CD4-positive, alpha-beta T cell treated with Interleukin-4 for 4 hours (primary cell): ENCODE results near the gene APBB1.
"Not testable (repeated sequence)": the region's sequence is repeated elsewhere in the genome, so short reads cannot be mapped to it uniquely, and the experiment has no call there.

Experiments used
- DNase-seq: peaks from one replicate; pipeline ENCODE4 v3.0.0-alpha.2; 2020

The APBB1 gene

DNA sequence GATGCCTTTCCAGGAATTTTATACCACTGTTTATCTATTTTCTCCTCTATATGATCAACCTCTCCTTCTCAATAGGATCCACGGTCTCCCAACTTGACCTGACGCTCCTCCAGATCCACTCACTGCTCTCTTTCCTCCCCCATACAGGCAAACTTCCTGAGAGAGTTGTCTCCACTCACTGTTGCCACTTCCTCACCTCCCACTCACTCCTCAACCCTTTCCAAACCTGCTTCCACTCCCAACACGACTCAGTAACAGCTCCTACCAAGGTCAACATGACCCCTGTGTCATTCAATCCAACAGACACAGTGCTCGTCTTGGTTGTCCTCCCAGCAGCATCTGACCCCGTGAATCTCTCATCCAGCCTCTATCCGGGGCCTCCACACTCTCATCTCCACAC, 3.1 kb downstream of the APBB1 start:
- DNase-seq, result no peak

DNA sequence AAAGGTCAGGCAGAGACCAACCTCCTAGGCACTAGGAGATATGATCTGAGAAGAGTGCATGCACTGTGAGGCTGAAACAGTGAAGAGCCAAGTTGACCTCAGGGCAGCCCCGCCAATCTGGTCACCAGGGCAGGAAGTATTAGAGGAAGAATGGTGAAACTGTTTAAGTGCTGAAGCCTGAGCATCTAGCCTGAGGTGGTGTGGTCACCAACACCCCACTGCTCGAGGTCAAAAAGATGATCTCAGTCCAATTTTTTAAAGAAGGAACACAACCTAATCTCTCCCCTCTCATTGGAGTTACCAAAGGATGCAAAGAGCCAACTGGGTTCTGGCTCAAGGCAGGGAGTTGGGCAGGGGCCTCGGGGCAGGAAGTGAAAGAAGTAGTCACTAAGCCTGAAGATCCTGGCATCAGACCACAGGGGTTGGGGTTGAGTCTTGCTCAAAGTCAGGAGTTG, 4.0 kb downstream of the APBB1 start:
- peak; percentile 14 for DNase-seq

DNA sequence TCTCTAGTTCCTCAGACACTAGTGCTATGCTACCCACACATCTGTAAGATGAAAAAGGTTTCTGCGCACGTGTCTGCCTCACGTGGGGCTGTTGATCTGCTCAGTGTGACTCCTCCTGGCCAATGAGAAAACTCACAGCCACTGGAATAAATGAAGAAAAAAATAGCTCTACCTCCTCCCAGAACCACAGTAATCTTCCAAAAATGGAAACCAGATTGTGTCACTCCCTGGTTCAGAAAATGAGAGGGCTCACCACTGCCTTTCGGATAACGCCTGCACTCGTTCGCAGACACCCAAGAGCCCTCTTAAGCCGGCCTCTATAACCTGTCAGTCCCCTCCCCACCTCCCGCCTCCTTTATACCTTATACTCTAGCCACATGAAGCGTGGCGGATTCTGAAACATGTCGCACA, 5.1 kb downstream of the APBB1 start:
- DNase-seq, result peak; percentile 60

DNA sequence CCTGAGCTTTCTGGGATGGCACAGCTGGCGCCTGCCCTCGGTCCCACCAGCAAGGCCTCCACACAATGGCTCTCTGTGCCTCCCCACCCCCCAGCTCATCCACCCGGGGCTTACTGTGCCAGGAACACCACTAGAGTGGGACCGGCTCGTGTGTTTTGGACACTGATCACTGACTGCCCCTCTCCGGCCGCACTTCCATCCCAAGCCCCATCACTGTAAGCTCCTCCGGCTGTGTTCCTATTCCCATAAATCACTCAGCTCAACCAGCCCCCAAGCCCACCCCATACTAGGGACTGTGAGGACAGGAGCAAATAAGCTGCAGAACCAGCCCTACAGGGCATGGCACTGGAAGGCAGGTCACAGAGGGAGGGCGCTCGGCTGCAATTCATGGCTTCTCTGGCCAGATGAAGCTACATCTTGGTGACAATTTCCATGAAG, 7.3 kb downstream of the APBB1 start:
- DNase-seq, result no peak

DNA sequence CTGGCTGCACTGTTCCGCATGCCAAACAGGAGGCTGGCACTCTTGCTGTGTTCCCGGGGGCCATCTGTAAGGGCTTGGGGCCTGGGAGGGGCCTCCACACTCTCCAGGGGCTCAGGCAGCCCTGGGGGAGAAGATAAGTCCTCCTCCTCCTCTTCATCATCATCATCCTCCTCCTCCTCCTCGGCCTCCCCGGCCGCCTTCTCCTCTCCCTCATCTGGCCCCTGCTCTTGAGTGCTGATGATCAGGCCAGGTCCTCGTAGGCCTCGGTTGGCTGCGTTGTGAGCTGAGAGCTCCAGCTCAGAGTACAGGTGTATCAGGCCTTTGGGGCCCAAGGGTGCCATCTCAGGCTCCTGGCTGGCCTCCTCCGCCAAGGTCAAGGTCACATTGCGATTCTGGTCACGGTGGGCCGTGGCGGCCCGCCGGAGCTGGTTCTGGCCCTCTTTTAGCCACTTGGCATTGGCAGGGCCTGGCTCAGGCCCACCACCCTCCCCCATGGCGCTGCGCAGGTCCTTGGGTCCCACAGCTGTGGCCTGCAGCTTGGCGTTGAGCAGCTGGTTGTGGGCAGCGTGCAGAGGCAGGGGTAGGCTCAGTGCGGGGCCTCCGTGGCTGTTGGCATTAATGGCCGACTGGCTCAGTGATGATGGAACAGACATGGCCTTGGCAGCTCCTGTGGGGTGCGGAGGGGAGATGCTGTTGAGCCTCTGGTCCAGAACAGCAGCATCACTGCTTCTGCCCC, 8.0 kb downstream of the APBB1 start:
- no peak for DNase-seq

DNA sequence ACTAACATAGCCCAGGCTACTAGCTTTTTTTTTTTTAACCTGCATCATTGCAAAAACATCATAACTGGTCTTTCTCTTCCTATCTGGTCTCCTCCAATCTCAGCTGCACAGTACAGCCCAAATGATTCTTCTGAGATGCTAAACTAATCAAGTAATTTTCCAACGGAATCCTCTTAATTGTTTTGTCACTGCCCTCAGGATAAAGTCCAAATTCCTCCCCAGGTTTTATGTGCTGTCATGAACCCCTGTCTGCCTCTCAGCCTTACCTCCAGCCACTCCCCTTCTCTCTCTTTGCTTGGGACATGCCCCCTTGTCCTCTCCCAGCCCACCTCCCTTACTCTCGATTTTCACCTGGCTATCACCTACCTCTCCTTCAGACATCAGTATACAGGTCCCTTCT, 12.5 kb downstream of the APBB1 start:
- no peak for DNase-seq

DNA sequence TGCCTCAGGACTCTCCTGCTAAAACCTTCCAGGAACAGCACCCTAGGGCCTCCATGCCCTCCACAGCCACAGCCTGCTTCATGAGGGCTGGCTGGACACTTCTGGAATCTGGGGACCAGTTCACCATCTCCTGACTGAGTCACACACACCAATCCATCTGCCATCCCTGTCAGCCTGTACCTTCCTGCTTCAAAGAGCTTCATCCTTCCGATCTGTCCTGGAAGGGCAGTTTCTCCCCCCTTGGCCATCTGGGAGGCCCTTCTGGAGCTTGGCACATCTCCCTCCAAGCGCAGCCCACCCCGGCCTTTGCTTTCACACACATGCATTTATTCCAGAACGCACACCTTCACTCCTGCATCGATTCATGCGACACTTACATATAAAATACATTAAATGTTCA, 13.0 kb downstream of the APBB1 start:
- no peak for DNase-seq

DNA sequence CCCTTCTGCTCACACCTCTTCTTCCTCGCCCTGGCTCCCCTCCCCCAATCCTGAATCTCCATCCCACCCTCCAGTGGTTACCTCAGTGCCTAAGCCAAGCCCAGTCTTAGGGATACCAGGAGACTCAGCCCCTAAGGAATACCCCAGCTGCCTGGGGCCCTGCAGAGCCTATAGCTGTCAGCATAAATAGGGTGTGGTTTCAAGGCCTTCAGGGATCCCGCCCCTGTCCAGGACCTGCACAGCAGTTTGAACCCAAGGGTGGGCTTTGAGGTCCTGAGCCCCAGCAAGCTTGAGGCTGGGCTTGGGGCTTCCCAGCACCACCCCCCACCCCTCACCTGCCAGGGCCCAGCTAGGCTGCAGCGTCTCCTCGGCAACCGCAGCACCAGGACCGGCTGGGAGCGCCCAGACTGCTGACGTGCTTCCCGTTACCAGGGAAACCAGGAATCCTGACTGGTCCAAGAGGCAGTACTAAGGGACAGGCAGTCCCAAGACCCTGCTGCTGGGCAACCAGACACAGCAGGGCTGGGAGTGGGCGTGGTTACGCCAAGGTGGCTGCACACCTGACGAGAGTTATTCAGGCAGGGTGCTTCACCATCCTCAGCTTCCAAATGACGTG, 13.7 kb downstream of the APBB1 start:
- no peak for DNase-seq

DNA sequence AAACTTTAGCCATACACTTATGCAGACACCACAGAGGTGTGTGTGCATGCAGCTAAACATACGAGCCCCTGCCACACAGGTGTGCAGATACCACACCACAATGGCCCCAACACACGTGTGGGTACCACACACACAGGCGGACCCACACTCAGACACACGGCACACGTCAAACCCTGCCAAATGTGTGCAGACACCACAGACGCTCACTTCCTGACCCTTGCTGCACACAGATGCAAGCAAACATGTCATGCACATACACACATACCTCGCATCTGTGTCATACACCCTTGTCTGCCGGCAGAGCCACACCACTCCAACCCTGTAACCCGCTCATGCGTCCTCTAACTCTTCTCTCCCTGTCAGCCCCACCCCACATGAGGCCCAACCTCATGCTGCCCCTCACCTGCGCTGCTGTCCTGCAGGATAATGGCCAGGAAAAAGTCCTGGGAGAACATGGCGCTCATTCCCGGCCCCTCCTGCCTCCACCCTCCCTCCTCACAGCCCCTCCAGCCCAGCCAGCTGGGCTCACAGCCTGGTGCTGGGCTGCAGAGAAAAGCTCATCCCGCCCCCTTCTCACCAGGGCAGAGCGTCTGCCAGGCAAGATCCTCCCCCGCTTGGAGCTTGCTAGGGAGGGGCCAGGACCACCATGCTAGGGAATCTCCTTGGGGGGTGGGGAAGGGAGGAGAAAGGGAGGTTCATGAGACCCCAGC, 14.4 kb downstream of the APBB1 start:
- DNase-seq, result peak; percentile 37

DNA sequence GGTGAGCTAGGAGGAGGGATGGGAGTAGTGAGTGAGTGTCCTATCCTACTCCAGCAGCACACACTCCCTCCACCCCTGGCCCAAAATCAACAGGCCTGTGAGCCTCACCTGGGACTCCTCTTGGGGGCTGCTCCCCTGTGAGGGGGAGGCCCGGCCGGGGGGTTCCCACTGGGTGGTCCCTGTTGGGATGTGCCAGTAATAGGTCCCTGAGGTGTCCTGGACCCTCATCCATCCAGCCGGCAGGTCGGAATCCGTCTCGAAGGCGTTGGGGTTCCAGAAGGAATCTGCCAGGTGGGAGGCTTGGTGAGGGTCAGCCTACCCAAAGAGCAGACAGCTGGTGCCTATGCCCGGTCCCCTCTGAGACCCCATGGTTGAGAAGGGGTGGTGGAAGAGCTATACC, 15.4 kb downstream of the APBB1 start:
- no peak for DNase-seq

DNA sequence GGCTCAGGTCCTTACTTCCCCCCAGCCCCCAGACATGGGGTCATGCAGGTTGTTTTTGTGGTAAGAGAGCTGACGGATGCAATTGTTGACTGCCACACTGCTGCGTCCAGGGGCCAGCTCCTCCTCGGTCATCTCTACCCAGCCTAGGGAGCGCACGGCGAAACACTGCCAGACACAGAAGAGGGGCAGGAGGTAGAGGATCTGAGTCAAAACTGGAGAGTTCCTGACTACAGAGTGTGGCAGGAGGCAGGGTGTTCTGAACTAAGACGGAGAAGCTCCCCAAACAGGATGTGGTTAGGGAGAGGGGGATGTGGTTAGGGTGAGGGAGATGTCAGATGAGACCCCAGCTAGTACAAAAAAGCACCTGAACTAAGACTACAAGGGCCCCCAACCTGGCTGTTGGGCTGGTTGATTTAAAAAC, 16.3 kb downstream of the APBB1 start:
- peak; percentile 86 for DNase-seq

DNA sequence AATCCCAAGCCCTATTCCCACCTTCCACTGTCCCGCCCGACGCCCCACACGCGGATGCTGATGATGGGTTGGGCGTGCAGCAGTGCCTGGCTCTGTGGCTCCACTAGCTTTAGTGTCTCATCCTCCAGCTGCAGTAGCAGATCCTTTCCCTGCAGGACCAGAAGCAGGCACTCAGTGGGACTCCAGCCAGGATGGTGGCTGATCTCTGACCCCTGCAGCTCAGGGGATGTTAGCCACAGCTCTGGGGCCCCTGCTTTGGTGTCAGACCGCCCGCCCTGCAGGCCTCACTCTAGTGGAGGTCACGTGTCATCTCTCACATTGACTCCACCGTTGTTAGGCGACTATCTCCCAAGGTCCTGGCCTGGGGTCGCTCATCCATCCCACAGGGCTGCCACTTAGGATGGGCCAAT, 16.8 kb downstream of the APBB1 start:
- no peak for DNase-seq

DNA sequence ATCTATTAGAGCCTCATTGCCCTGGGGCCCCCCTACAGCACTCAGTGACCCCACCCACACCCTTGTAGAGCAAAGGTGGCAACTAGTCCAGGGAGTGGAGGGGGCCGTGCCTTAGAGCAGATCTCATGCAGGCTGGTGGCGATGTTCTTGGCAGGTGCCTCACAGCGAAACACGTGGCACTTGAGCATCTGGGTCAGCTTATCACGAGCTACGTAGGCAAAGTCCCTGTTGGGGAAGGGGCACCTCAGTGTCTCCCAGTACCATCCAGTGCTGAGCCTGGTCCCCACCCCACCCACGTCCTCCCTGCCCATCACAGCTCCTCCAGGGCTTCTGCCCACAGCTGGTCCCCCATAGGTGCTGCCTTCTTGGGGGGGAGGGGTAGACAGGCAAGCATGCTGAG, 17.4 kb downstream of the APBB1 start:
- no peak for DNase-seq

DNA sequence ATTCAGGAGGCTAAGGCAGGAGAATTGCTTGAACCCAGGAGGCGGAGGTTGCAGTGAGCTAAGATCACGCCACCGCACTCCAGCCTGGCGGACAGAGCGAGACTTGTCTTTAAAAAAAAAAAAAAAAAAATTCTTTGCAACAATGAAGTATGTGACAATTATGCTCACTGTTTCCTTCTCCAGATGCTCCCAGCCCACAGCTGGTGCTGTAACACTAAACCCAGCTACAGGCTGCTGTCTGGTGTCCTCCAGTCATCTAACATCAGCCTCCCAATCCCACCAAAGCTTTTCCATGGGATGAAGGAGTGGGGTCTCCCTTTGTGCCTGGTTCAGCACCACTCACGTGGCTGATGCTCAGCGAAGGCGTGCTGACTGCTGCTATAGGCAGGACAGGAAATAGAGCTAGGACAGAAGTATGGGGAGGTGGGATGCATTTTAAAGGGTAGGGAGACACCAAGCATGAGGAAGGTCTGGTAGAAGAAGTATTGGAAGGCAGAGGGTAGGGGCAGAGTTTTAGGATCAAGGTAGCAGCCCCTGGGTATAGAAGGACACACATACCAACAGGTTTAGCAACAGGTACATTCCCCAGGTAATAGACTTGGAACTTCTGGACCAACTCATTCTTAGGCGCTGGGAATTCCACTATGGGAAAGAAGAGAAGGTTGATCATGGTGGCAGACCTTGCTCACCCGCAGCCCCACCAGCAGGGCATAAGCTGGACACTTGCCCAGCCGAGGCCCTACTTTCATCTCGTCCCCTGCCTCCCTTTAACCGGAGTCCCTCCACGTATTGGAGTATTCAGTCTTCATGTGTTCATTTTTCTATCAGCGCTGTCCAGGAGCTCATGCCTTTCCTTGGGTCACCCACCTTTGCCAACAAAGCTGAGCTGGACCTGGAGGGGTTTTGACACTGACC, 18.2 kb downstream of the APBB1 start:
- DNase-seq, result no peak

DNA sequence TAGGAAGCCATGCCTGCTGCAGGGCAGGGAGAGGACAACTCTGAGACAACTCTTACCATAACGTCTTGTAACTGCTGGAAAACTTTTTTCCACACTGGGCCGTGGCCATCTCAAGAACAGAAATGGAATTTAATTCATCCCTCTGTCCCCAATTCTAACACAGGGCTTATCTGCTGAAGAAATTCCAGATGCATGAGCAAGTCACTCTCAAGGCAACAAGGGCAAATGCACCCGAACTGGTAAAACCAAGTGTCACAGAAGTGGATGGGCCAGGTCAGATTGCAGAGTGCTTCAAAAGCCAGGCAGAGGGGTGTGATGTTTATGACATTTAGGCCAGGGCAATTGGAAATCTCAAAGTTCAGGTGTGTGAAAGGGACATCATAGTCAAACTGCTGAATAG, 21.3 kb downstream of the APBB1 start:
- no peak for DNase-seq

DNA sequence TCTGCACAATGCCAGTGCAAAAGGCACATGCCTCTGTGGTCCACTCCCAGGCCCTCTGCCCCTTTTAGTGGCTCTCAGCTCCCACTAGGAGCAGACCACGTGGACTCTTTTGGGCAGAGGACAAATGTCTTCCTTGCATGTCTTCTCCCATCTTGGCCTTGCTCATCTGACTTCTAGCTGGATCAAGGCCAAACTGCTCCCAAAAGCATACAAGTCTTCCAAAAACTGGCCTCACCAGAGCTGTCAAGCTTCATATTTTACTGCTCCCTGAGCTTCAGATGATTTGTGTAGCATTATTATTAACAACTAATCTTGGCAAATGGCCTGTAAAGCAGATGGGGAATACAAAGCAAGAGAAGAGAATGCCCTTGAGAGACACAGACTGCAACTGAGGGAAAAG, 21.7 kb downstream of the APBB1 start:
- DNase-seq, result no peak

DNA sequence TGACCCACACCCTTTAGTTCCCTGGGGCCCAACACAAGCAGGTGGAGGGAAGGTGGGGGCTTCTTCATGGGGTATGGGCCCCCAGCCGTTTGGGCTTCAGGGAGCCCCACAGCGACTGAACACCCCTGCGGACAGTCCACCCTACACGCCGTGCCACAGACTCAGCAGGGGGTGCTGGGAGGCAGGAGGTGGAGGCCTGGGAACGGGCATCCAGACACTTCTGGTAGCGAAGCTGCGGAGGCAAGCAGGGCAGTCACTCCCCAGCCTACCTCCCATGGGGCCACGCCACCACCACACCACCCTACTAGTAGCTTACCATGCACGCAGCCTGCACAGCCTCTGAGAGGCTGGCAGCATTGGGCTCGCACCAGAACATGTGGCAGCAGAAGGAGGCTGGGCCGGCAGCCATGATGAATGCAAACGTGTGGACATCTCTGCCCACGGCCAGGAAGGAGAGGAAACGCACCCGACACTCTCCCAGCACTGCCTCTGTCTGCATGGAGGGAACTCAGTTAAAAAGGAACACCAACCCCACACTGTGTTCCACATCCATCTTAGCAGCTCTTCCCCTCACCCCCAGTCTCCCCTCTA, 23.3 kb downstream of the APBB1 start:
- DNase-seq, result no peak

DNA sequence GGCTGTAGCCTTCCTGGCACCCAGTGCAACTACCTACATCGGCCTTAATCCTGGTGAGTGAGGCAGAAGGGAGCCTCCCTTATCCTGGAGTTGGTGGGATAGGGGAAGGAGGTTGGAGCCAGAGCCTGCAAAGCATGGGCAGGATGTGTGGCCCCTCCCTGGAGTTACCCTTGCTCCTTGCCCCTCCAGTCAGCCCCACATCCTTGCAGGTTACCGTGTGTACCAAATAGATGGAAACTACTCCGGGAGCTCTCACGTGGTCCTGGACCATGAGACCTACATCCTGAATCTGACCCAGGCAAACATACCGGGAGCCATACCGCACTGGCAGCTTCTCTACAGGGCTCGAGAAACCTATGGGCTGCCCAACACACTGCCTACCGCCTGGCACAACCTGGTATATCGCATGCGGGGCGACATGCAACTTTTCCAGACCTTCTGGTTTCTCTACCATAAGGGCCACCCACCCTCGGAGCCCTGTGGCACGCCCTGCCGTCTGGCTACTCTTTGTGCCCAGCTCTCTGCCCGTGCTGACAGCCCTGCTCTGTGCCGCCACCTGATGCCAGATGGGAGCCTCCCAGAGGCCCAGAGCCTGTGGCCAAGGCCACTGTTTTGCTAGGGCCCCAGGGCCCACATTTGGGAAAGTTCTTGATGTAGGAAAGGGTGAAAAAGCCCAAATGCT, 24.8 kb downstream of the APBB1 start:
- DNase-seq, result no peak

DNA sequence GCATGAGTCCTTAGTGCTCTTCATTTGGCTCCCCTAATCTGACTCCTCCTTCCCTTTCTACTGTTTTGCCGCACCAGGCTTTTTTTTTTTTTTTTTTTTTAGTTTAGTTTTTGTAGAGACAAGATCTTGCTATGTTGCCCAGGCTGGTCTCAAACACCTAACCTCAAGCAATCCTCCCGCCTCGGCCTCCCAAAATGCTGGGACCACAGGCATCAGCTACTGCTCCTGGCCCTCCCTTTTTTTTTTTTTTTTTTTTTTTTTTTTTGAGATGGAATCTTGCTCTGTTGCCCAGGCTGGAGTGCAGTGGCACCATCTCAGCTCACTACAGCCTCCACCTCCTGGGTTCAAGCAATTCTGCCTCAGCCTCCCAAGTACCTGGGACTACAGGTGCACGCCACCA, 26.6 kb downstream of the APBB1 start:
- DNase-seq, result not testable (repeated sequence)

DNA sequence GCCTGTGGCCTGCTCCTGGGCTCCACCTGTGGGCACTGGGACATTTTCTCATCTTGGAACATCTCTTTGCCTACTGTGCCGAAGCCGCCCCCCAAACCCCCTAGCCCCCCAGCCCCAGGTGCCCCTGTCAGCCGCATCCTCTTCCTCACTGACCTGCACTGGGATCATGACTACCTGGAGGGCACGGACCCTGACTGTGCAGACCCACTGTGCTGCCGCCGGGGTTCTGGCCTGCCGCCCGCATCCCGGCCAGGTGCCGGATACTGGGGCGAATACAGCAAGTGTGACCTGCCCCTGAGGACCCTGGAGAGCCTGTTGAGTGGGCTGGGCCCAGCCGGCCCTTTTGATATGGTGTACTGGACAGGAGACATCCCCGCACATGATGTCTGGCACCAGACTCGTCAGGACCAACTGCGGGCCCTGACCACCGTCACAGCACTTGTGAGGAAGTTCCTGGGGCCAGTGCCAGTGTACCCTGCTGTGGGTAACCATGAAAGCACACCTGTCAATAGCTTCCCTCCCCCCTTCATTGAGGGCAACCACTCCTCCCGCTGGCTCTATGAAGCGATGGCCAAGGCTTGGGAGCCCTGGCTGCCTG, 27.3 kb downstream of the APBB1 start:
- no peak for DNase-seq

DNA sequence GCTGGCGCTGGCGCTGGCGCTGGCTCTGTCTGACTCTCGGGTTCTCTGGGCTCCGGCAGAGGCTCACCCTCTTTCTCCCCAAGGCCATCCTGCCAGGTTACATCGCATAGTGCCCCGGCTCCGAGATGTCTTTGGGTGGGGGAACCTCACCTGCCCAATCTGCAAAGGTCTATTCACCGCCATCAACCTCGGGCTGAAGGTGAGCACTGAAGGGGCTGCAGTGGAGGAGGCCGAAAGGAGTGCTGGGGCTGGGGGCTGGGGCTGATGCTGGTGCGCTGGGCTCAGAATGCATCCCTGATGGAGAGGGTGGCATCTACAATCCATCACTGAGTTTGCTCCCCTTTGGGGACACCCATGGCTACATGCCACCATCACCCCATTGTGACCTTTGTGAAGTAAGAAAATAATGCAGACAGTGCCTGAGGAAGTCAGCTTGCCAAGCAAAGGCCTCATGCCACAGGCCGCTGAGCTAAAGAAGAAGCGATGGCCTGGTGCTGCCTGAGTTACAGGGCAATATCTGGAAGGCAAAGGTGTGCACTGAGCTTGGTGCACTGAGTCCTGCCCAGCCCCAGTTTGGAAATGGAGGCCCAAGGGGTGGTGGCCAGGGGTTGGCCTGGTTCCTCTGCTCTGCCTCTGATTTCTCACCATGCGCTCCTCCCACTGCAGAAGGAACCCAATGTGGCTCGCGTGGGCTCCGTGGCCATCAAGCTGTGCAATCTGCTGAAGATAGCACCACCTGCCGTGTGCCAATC, 28.0 kb downstream of the APBB1 start:
- no peak for DNase-seq
